ENCODE data around the gene HMGA1. TPM values are rescaled to one million over a fixed set of nuclear protein-coding genes. Genes with fewer than 3 reads are reported as not detected.

The HMGA1 gene
- total and polyA plus RNA-seq, 2 of the 13 experiments (the other 11 are each of a cell fraction or from before 2014, with no cell fraction given), result 117 to 145 TPM

DNA sequence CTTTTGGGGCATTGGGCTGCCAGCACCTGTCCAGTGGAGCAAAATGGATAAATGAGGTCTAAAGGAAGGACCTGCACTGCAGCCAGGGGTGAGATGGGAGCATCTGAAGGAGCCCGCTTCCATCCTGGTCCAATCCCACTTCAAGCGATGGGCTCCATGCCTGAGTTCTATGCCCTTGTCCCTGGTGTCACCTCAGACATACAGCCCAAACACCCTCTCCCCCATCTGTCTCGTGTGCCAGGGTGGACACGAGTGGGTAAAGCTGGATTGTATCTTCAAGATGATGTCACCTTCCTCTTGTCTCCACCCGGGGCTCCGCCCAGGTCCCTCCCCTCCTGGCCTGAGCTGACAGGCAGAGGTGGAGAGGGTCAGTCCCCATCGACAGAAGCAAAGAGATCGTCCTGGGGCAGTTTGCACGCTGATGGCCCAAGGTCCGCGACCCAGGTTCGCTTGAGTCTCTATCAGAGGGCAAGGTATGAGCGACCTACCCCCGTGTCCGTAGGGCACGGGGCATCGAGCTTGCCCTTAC lies 11.6 kb downstream of the HMGA1 start (continued):
- TF ChIP-seq, protein P1, sequence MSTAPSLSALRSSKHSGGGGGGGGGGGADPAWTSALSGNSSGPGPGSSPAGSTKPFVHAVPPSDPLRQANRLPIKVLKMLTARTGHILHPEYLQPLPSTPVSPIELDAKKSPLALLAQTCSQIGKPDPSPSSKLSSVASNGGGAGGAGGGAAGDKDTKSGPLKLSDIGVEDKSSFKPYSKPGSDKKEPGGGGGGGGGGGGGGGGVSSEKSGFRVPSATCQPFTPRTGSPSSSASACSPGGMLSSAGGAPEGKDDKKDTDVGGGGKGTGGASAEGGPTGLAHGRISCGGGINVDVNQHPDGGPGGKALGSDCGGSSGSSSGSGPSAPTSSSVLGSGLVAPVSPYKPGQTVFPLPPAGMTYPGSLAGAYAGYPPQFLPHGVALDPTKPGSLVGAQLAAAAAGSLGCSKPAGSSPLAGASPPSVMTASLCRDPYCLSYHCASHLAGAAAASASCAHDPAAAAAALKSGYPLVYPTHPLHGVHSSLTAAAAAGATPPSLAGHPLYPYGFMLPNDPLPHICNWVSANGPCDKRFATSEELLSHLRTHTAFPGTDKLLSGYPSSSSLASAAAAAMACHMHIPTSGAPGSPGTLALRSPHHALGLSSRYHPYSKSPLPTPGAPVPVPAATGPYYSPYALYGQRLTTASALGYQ (CRISPR knock-in tag; IDR thresholded peaks at IDR 0.05), result no peak
- TF ChIP-seq ZNF12 (CRISPR knock-in tag; IDR thresholded peaks at IDR 0.05) (no peak), ZNF563 (CRISPR knock-in tag; IDR thresholded peaks at IDR 0.05) (no peak), CHCHD3 (CRISPR knock-in tag; IDR thresholded peaks at IDR 0.05) (no peak), POLR2G (IDR thresholded peaks at IDR 0.05; ENCODE audit: low read depth, low read length) (no peak), RXRB (CRISPR knock-in tag; IDR thresholded peaks at IDR 0.05; ENCODE audit: borderline replicate concordance) (no peak), THYN1 (CRISPR knock-in tag; IDR thresholded peaks at IDR 0.05; ENCODE audit: borderline replicate concordance, low read depth) (no peak), ERF (CRISPR knock-in tag; IDR thresholded peaks at IDR 0.05) (no peak), ZNF350 (CRISPR knock-in tag; IDR thresholded peaks at IDR 0.05; ENCODE audit: borderline replicate concordance, low read depth) (no peak), JDP2 (CRISPR knock-in tag; IDR thresholded peaks at IDR 0.05; ENCODE audit: borderline replicate concordance) (no peak), ZNF317 (CRISPR knock-in tag; IDR thresholded peaks at IDR 0.05) (no peak), ZNF749 (CRISPR knock-in tag; IDR thresholded peaks at IDR 0.05; ENCODE audit: borderline replicate concordance) (no peak), FLYWCH1 (CRISPR knock-in tag; IDR thresholded peaks at IDR 0.05) (no peak), FOXJ3 (CRISPR knock-in tag; IDR thresholded peaks at IDR 0.05; ENCODE audit: borderline replicate concordance) (peak; percentile 4; the same call in 1 of the 2 replicates), SIX4 (CRISPR knock-in tag; IDR thresholded peaks at IDR 0.05) (no peak), TCF7L2 (IDR thresholded peaks at IDR 0.05; ENCODE audit: low read depth, low read length) (no peak), ZNF775 (CRISPR knock-in tag; IDR thresholded peaks at IDR 0.05; ENCODE audit: borderline replicate concordance) (no peak)
- TF ChIP-seq, protein P2, sequence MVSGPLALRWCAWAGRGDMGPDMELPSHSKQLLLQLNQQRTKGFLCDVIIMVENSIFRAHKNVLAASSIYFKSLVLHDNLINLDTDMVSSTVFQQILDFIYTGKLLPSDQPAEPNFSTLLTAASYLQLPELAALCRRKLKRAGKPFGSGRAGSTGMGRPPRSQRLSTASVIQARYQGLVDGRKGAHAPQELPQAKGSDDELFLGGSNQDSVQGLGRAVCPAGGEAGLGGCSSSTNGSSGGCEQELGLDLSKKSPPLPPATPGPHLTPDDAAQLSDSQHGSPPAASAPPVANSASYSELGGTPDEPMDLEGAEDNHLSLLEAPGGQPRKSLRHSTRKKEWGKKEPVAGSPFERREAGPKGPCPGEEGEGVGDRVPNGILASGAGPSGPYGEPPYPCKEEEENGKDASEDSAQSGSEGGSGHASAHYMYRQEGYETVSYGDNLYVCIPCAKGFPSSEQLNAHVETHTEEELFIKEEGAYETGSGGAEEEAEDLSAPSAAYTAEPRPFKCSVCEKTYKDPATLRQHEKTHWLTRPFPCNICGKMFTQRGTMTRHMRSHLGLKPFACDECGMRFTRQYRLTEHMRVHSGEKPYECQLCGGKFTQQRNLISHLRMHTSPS (CRISPR knock-in tag; IDR thresholded peaks at IDR 0.05; ENCODE audit: low read depth), result peak; percentile 56; the same call in 1 of the 2 replicates
- TF ChIP-seq, protein P3, sequence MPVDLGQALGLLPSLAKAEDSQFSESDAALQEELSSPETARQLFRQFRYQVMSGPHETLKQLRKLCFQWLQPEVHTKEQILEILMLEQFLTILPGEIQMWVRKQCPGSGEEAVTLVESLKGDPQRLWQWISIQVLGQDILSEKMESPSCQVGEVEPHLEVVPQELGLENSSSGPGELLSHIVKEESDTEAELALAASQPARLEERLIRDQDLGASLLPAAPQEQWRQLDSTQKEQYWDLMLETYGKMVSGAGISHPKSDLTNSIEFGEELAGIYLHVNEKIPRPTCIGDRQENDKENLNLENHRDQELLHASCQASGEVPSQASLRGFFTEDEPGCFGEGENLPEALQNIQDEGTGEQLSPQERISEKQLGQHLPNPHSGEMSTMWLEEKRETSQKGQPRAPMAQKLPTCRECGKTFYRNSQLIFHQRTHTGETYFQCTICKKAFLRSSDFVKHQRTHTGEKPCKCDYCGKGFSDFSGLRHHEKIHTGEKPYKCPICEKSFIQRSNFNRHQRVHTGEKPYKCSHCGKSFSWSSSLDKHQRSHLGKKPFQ (CRISPR knock-in tag; IDR thresholded peaks at IDR 0.05; ENCODE audit: insufficient replicate concordance), result no peak
- TF ChIP-seq, protein P4, sequence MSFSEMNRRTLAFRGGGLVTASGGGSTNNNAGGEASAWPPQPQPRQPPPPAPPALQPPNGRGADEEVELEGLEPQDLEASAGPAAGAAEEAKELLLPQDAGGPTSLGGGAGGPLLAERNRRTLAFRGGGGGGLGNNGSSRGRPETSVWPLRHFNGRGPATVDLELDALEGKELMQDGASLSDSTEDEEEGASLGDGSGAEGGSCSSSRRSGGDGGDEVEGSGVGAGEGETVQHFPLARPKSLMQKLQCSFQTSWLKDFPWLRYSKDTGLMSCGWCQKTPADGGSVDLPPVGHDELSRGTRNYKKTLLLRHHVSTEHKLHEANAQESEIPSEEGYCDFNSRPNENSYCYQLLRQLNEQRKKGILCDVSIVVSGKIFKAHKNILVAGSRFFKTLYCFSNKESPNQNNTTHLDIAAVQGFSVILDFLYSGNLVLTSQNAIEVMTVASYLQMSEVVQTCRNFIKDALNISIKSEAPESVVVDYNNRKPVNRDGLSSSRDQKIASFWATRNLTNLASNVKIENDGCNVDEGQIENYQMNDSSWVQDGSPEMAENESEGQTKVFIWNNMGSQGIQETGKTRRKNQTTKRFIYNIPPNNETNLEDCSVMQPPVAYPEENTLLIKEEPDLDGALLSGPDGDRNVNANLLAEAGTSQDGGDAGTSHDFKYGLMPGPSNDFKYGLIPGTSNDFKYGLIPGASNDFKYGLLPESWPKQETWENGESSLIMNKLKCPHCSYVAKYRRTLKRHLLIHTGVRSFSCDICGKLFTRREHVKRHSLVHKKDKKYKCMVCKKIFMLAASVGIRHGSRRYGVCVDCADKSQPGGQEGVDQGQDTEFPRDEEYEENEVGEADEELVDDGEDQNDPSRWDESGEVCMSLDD (CRISPR knock-in tag; IDR thresholded peaks at IDR 0.05; ENCODE audit: borderline replicate concordance), result no peak
- TF ChIP-seq, protein P5, sequence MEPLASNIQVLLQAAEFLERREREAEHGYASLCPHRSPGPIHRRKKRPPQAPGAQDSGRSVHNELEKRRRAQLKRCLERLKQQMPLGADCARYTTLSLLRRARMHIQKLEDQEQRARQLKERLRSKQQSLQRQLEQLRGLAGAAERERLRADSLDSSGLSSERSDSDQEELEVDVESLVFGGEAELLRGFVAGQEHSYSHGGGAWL (CRISPR knock-in tag; IDR thresholded peaks at IDR 0.05), result no peak

All from HepG2 (cell line).